Mesothelial cell of epicardium (in vitro differentiated cells): ENCODE measurements around the gene CYTH1. TPM values are rescaled to one million over a fixed set of nuclear protein-coding genes. Genes with fewer than 3 reads are reported as not detected.
A peak's percentile ranks its signal among the peaks of the same experiment; 100 is the strongest.
"Not testable (repeated sequence)": the region's sequence is repeated elsewhere in the genome, so short reads cannot be mapped to it uniquely, and the experiment has no call there.

Source experiments
- DNase-seq, 2 experiments: peaks; one replicate each; pipeline ENCODE4 v3.0.0; 2021; ENCODE audit warnings: low spot score in 2 of 2; ENCODE audit not compliant: unreplicated experiment in 2 of 2
- H3K27ac Mint-ChIP-seq: 2 replicates; pipeline ENCODE4 v1.8.0; 2021; ENCODE audit warnings: mixed read lengths
- H3K27me3 Mint-ChIP-seq: 2 replicates; pipeline ENCODE4 v1.8.0; 2021; ENCODE audit warnings: low read depth, mixed read lengths
- H3K36me3 Mint-ChIP-seq: 2 replicates; pipeline ENCODE4 v1.8.0; 2021; ENCODE audit warnings: mixed read lengths
- H3K4me1 Mint-ChIP-seq: 2 replicates; pipeline ENCODE4 v1.8.0; 2021; ENCODE audit warnings: mixed read lengths
- H3K4me3 Mint-ChIP-seq: 2 replicates; pipeline ENCODE4 v1.8.0; 2021; ENCODE audit warnings: mild to moderate bottlenecking, moderate library complexity, mixed read lengths
- H3K9me3 Mint-ChIP-seq: 2 replicates; pipeline ENCODE4 v1.8.0; 2021; ENCODE audit warnings: mixed read lengths
- CTCF ChIP-seq: fragments of 200-600 bp; sonication (generic); IDR thresholded peaks from one replicate; pipeline ENCODE4 v1.5.0; 2021; ENCODE audit warnings: antibody characterized with exemption; ENCODE audit not compliant: unreplicated experiment
- total RNA-seq: library from RNA; stranded (reverse); gene quantifications from 3 replicates; pipeline ENCODE4 v1.2.1, GENCODE V29; 2021

The CYTH1 gene
- total RNA-seq, 1 donor from 2014 or later: 42.8 TPM

GRCh38 chr17:78759203-78759968 lies 22.7 kb downstream of the CYTH1 start:
- Mint-ChIP-seq H3K27ac (peak overlapping the region; percentile 64), H3K27me3 (no peaks in the 10 kb centered on the region), H3K4me3 (no peak overlapping the region), H3K9me3 (no peaks in the 10 kb centered on the region), H3K4me1 (peaks cover 39% of the 10 kb centered on the region), H3K36me3 (no peaks in the 10 kb centered on the region)
- peak in 1 of 2 experiments; percentile 63 for DNase-seq
- no peak for TF ChIP-seq CTCF

GRCh38 chr17:78753316-78754250 lies 28.5 kb downstream of the CYTH1 start:
- no peaks in the 10 kb centered on the region for H3K27me3 Mint-ChIP-seq
- no peaks in the 10 kb centered on the region for H3K9me3 Mint-ChIP-seq
- no peak for DNase-seq
- no peak for TF ChIP-seq CTCF
- H3K36me3 Mint-ChIP-seq: no peaks in the 10 kb centered on the region
- H3K27ac Mint-ChIP-seq: no peak overlapping the region
- peaks cover 11% of the 10 kb centered on the region for H3K4me1 Mint-ChIP-seq
- H3K4me3 Mint-ChIP-seq: no peak overlapping the region

- no peak for DNase-seq
- TF ChIP-seq CTCF: no peak
- H3K4me1 Mint-ChIP-seq: peaks cover 1% of the 10 kb centered on the region
- no peak overlapping the region for H3K4me3 Mint-ChIP-seq
- H3K27ac Mint-ChIP-seq: no peak overlapping the region
- no peaks in the 10 kb centered on the region for H3K27me3 Mint-ChIP-seq
- no peaks in the 10 kb centered on the region for H3K36me3 Mint-ChIP-seq
- H3K9me3 Mint-ChIP-seq: no peaks in the 10 kb centered on the region
These were observed 30.5 kb downstream of the CYTH1 start for GRCh38 chr17:78751447-78752161.

GRCh38 chr17:78751000-78751399 lies 31.1 kb downstream of the CYTH1 start:
- not testable (repeated sequence) for H3K4me1 Mint-ChIP-seq, DNase-seq, H3K27me3 Mint-ChIP-seq, H3K4me3 Mint-ChIP-seq, H3K36me3 Mint-ChIP-seq, H3K9me3 Mint-ChIP-seq
- H3K27ac Mint-ChIP-seq: peak overlapping the region; percentile 30

GRCh38 chr17:78748730-78749317 lies 33.2 kb downstream of the CYTH1 start:
- H3K9me3 Mint-ChIP-seq: no peaks in the 10 kb centered on the region
- peaks cover 4% of the 10 kb centered on the region for H3K36me3 Mint-ChIP-seq
- H3K27me3 Mint-ChIP-seq: no peaks in the 10 kb centered on the region
- no peak overlapping the region for H3K27ac Mint-ChIP-seq
- DNase-seq: no peak
- peaks cover 6% of the 10 kb centered on the region for H3K4me1 Mint-ChIP-seq
- no peak for TF ChIP-seq CTCF
- H3K4me3 Mint-ChIP-seq: no peak overlapping the region
